Ovary (tissue), 9 donors: Measurements from ENCODE around the gene ERH. TPM values are rescaled to one million over a fixed set of nuclear protein-coding genes. Genes with fewer than 3 reads are reported as not detected.

Experiments used
- DNase-seq, 5 donors: peaks; one replicate each; pipeline ENCODE4 v3.0.0-alpha.2; 2019 to 2020
- H3K27ac ChIP-seq, 2 donors: fragments of 200-600 bp; one replicate each; pipeline versions ENCODE4 v1.5.1 to v1.8.0; 2019 to 2022
- H3K27me3 ChIP-seq: fragments of 200-600 bp; one replicate; pipeline ENCODE4 v1.8.0; 2022
- H3K36me3 ChIP-seq: fragments of 200-600 bp; sonication (generic); one replicate; pipeline ENCODE4 v1.5.1; 2019
- H3K4me1 ChIP-seq: one replicate; pipeline ENCODE4 v1.8.1; 2013; ENCODE audit warnings: mild to moderate bottlenecking, moderate library complexity; ENCODE audit not compliant: insufficient read depth
- H3K4me3 ChIP-seq: fragments of 200-600 bp; sonication (generic); one replicate; pipeline ENCODE4 v1.5.1; 2017
- H3K9me3 ChIP-seq, 2 donors: fragments of 200-600 bp in 1 of 2; sonication (generic) in 1 of 2; one replicate each; pipeline versions ENCODE4 v1.5.1 to v1.8.1; 2013 to 2019; ENCODE audit warnings: mild to moderate bottlenecking in 1 of 2, moderate library complexity in 1 of 2
- CTCF ChIP-seq, 3 donors: fragments of 450-650 bp in 2 of 3; fragments of 200-600 bp in 1 of 3; IDR thresholded peaks; one replicate each; pipeline versions ENCODE4 v1.5.1 to v1.8.0; 2016 to 2022; ENCODE audit warnings: antibody characterized with exemption in 3 of 3, mild to moderate bottlenecking in 1 of 3
- EP300 ChIP-seq: sonication (generic); formaldehyde crosslinking; IDR thresholded peaks from one replicate; pipeline ENCODE4 v1.6.1; 2017; ENCODE audit warnings: antibody characterized with exemption
- POLR2A ChIP-seq: fragments of 450-650 bp; IDR thresholded peaks from one replicate; pipeline ENCODE4 v1.6.1; 2017; ENCODE audit warnings: antibody characterized with exemption, mild to moderate bottlenecking, moderate library complexity
- WGBS, 3 donors: extraction: QIAGEN DNeasy Blood & Tissue Kit in 1 of 3; methylation state at CpG; one replicate each; pipeline versions ENCODE4 v1.1.5 to v1.1.7; 2013 to 2017; 5-methylcytosine and 5-hydroxymethylcytosine counted together
- intact Hi-C, 4 donors: fragments of 100-400 bp; cut with DNase I; formaldehyde crosslinking; loops; one replicate each; pipeline versions ENCODE4 v1.11.0 to v1.15.1; 2022 to 2023
- polyA plus RNA-seq, 2 donors: library from polyadenylated mRNA; stranded (reverse); fragments of 200-250 nt in 1 of 2; fragments of 350-450 nt in 1 of 2; fragmentation: Illumina TruSeq in 1 of 2; extraction: RNeasy Lipid Tissue Mini Kit (QIAGEN cat#74804) in 1 of 2; gene quantifications; one replicate each; pipeline ENCODE4 v1.2.3, GENCODE V29; 2013 to 2014
- total RNA-seq, 7 donors: library from RNA; depleted of rRNA in 2 of 7; stranded (reverse); fragments of >200 nt in 2 of 7; fragmentation: NEBNext Ultra II Directional in 3 of 7; extraction: Animal tissue kit (Norgen Biotek cat#: 25700) in 3 of 7; gene quantifications; one replicate each; pipeline versions ENCODE4 v1.1.0 to v1.2.4, GENCODE V29; 2016 to 2023
- donor health status: DM: no; HTN: no; CAD: no; lungs with moderate emphysema.
- donor health status: DM: no; HTN: no; CAD: no.
- donor health status: Bipolar disorder and iron deficiency.
- donor health status: DM: yes; HTN: yes; CAD: no.
- donor health status: DM: no; HTN: no; CAD: no.
- donor health status: DM: yes; HTN: yes; CAD: no.

The ERH gene
- total and polyA plus RNA-seq, 9 donors, result 64.3 to 206 (median 158) TPM

- Histone ChIP-seq H3K36me3 (no peaks in the 10 kb centered on the region), H3K27ac (no peak overlapping the region), H3K27me3 (no peaks in the 10 kb centered on the region), H3K4me3 (no peak overlapping the region), H3K9me3 (no peaks in the 10 kb centered on the region), H3K4me1 (no peaks in the 10 kb centered on the region)
- 86 to 90% (median 90%) methylated on average over 2 of the region's 2 CpGs for WGBS, 3 donors
- no peak for TF ChIP-seq CTCF (IDR thresholded peaks at IDR 0.05)
- TF ChIP-seq EP300, result no peak
- TF ChIP-seq POLR2A, result no peak
- intact Hi-C loops, result no loop called here
- DNase-seq, result no peak
Measured at GRCh38 chr14:69432364-69432763, 34.3 kb upstream of the ERH start.

GRCh38 chr14:69430306-69430939, 32.3 kb upstream of the ERH start:
- Histone ChIP-seq H3K4me3 (no peak overlapping the region), H3K27ac (no peak overlapping the region), H3K36me3 (no peaks in the 10 kb centered on the region), H3K27me3 (no peaks in the 10 kb centered on the region), H3K9me3 (no peaks in the 10 kb centered on the region), H3K4me1 (peaks cover 1% of the 10 kb centered on the region)
- DNase-seq, result no peak
- intact Hi-C loops, result no loop called here
- WGBS, 3 donors, result 93 to 100% (median 96%) methylated on average over 1 of the region's 1 CpG
- no peak for TF ChIP-seq POLR2A
- TF ChIP-seq EP300, result no peak
- no peak for TF ChIP-seq CTCF (IDR thresholded peaks at IDR 0.05)

- no peak for DNase-seq
- Histone ChIP-seq H3K4me3 (no peak overlapping the region), H3K27me3 (no peaks in the 10 kb centered on the region), H3K27ac (no peak overlapping the region), H3K4me1 (peaks cover 1% of the 10 kb centered on the region), H3K36me3 (no peaks in the 10 kb centered on the region), H3K9me3 (no peaks in the 10 kb centered on the region)
- TF ChIP-seq POLR2A, result no peak
- TF ChIP-seq EP300, result no peak
- no peak for TF ChIP-seq CTCF (IDR thresholded peaks at IDR 0.05)
- intact Hi-C loops, result no loop called here
Measured at GRCh38 chr14:69429643-69430042, 31.5 kb upstream of the ERH start.

- Histone ChIP-seq H3K36me3 (no peaks in the 10 kb centered on the region), H3K4me1 (peaks cover 1% of the 10 kb centered on the region), H3K9me3 (no peaks in the 10 kb centered on the region), H3K27ac (no peak overlapping the region), H3K27me3 (no peaks in the 10 kb centered on the region), H3K4me3 (no peak overlapping the region)
- intact Hi-C loops, result no loop called here
- DNase-seq, result no peak
- TF ChIP-seq CTCF (IDR thresholded peaks at IDR 0.05) (no peak), EP300 (no peak), POLR2A (no peak)
- 93 to 94% (median 94%) methylated on average over 6 of the region's 6 CpGs for WGBS, 3 donors
Measured at GRCh38 chr14:69428289-69428998, 30.3 kb upstream of the ERH start.
